Stimulated activated CD8-positive, alpha-beta memory T cell treated with anti-CD3 and anti-CD28 coated beads, Interleukin-7, amount 100 ng/mL, for 1 hour (primary cell): ENCODE data around the gene FST.

ENCODE experiments used
- DNase-seq, 2 donors: peaks; one replicate each; pipeline ENCODE4 v3.0.0-alpha.2; 2020; ENCODE audit warnings: low read depth in 2 of 2

FST gene

DNA sequence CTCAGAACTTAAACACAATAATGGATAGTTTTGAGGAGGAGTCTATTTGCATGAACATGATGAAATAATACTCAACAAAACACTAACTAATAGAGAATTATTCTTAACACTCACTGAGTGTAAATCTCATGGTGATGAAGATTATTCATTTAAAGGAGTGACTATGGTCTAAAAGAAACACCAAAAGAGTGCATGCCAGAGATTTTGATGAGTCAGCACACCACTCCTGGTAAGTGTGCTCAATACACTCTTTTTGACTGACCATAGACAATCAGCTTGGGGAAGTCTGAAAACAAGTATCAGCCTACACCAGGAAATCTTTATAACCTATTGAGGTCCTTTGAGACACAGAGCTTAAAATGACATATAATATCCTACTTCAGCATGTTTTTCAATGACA lies 6.8 kb upstream of the FST start:
- no peak for DNase-seq

DNA sequence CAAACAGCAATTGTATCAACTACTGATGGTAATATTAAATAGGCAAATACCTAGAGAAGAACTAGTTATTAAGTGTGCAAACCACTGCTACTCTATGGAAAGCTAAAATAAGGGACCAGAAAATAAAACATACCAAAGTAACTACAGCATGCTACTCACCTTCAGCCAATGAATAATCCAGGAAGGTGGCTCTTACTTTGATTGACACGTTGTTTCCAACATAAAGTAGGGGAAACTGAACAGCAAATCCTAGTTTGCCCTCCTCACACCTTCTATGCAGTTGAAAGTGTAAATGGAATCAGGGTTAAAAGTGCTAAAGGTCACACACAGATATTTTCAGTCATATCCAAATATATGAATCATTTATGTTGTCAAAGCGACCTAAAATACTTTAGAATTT lies 5.1 kb upstream of the FST start:
- no peak for DNase-seq

DNA sequence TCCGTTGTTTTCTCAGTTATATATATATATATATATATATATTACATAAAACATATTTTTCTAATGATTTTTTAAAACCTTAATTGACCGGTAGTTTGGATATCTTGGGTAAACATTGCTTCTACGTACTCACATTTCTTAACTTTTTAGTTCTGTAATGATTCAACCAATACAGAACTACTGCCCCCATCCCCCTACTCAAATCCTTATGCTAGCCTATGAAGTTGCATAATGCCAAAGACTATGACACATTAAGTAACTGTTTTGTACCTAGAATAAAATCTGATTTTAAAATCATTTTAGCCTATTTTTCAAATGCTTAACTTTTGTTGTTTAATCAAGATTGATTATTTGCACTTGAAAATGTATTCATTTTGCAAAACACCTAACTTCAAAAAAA lies 4.4 kb upstream of the FST start:
- no peak for DNase-seq

DNA sequence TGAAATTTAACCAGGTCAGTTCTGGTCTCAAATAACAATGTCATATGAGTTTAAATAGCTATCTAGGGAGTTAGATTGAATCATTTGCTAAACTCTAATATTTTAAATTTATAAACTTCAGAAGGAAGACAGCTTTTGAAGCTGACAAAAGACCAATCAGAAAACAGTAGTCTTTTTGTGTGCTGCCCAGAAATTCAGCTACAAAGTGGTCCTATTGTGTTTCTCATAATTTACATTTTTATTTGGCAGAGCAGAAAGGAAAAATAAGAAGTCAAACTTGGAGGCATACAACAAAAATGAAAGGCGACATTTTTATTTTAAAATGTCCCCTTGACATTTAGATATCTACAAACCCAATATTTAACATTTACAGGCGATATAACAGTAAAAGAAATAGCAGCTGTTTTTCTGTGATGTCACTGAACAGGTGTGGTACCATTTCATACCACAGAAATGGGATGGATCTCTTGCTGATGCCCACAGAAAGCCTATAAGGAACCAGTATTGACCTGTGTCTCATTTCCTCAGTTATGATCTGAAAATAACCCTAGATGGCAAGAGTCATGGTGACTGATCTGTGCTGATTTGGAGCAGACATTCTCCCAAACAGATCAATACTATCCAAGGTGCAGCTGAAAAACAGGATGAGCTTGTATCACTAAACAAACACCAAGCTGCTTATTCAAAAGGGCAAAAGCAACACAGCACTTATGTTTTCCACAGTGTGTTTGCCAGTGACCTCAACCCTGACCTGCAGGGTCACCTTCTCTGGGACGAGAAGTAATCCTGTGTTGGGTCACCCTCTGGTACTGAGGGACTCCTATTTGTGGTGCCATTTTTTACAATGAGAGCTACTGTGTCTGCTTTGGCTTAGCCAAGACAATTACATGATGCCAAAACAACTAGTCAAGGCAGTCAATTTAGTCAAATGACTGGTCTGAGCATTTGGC lies 3.6 kb upstream of the FST start:
- DNase-seq = no peak

DNA sequence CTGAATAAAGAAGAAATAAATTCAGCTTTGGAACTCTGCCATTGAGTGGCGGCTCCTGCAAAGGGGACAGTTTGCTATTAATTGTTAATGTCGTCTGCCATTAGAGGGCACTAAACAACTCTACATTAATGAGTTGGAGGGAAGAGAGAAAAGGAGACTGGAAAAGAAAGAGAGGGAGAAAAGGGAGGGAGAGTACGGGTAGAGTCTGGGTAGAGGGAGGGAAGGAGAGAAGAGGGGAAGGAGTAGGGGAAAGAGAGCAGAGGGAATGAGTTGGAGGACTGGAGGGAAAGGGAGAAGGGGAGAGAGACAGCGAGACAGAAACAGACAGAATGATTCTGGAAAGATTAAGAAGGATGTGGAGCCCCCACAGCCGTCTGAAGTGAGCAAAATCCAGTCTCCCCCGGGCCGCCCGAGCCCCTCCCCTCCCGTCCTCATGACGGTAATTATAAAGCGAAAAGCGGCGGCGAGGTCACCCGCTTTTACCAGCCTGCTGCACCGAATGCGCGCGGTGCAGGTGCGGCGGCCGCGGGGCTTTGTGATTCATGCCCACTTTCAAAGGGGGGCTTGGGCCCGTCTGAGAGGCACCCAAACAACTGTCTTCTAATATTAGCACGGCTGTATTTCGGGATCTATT lies 1.9 kb upstream of the FST start:
- no peak for DNase-seq

DNA sequence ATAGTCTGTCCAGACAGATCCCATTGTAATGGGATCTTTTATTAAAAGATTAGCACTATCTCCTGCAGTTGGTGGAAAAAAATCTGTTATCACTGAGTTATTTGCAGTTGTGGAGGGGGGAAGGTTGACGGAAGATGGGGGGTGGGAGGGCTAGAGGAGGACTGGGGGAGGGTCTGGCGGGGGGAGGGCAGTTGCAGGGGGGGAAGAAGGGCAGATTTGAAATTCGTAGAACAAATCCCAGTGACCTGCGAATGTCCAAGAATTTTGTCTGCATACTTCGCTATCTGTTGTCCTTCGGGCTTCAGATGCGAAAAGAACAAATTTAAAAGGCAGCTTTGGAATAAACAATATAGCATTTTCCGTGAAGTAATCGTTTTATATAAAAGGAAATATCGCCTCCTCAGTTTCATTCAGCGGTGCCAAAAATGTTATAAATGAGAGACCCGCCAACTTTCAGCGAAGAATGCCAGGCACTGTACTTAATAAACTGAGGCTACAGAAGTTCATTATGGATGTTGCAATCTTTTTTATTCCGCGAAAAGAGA lies 1.3 kb upstream of the FST start:
- no peak for DNase-seq

DNA sequence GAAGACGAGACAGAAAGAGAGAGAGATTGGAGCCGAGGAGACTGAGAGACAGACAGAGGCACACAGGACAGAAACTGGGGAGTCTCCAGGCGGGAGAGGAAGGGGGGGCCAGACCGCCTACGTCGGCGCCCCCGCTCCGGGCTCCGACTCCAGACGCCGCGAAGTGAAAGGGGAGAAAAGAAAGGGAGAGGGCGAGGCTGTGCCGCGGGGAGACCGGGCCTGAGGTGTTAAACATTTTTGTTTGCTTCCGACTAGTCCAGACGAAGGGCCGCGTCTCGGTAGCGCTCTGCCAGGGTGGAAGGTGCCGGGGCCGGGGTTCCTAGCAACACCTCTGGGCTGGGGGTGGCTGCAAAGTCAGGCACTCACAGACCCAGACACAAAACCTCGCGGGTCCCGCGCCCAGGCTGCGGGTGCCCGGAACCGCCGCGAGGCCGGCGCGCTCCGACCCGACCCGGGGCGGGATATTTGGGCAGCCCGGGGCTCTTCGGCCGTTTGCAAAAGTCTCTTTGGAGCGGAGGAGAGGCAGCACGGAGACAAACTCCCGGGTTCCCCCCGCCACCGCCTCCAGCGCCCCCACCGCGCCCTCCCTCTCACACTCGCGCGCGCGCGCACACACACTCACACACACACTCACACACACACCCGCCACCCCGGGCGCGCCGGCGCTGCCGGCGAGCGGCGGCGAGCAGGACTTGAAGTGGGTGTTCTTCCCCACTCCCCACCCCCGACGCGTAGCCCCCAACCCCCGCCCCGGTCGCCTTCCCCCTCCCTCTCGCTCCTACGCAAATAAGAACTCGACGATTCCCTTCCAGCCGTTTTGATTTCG lies 626 bp upstream of the FST start:
- no peak for DNase-seq

DNA sequence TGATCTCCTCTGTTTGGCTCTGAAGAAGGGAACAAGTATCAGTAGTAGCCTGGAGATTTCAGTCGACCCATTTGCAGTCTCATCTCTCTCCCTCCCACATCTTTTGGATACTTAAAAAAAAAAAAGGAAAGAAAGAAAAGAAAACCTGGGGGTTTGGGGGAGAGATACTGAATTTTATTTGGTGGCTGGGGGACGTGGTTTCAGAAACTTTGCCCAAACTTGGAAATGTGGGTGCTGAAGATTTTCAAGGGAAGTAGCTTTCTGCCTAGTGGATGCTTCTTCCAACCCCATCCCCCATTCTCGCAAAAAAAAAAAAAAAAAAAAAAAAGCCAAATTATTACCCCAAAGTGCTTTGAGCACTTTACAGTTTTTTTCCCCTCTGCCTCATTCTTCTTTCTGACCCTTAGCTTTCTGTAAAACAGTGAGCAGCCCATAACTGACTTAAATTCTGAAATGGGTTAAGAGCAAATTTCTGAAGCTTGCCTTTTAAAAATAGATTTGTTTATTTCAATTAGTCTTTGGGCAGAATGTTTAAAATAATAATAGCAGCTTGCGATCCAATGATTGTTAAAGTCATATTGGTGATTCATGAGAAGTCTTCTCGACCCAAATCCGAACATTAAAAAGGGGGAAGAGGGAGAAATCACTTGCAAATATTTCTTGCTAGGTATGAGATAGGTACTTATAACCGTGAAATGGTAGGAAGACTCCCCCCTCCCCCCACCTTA lies 894 bp downstream of the FST start:
- no peak for DNase-seq

DNA sequence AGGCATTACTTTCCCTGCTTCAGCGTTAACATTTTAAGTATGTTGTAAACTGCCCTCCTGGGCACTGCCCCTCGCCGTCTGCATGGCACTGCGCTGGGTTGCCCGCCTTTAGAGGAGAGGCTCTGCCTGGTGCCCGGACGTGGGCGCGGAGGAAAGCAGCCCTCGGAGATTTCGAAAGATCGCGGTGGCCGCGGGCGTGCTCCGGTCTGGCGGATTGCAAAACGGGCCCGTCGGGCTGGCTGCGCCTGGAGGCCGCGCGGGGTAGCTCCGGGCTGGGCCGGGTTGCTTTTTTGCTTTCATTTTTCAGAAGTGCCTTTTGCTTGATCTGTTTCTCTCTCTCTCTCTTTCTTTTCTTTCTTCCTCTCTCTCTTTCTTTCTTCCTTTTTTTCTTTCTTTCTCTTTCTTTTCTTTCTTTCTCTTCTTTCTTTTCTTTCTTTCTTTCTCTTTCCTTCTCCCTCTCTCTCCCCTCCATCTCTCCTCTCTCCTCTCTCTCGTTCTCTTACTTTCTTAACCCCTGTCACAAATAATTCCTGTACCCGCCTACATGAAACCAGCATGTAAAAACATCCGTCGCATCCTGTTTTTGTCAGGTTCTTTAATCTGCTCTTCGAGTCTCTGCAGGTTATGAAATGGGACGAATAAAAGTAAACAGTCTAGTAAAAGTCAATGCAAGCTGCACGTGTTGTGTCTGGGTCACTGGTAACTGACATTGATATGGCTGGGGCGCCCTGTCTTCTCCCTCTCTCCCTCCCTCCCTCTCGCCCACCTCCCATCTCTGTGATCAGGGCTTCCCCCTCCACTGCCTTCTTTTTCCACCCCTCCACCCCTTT lies 1.7 kb downstream of the FST start:
- no peak for DNase-seq

DNA sequence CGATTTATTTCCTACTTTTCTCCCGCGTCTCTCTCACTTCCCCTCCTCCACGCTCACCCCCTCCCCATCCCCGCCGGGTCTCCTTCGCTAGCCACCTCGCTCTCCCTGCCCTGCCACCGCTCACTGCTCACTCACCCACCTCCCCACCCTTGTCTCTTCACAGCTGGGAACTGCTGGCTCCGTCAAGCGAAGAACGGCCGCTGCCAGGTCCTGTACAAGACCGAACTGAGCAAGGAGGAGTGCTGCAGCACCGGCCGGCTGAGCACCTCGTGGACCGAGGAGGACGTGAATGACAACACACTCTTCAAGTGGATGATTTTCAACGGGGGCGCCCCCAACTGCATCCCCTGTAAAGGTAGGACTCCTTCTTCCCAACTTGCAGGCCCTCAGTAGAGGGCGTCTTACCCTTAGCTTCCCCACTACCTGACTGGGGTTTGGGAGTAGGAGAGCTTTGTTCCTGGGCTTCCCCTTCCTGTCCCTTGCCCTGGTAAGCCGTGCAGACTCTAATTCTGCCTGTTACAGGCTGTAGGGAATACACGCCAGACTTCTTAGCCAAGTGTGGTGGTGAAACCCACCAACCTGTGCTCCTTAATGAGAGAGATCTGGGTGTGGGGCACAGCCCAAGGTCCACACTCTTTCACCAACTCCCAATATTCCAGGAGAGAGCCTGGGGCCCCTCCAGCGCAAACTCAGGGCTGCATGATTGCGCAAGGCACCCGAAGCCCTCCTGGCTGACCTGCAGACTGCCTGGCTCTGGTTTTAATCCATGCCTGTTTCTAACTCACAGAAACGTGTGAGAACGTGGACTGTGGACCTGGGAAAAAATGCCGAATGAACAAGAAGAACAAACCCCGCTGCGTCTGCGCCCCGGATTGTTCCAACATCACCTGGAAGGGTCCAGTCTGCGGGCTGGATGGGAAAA lies 2.5 kb downstream of the FST start:
- no peak for DNase-seq

DNA sequence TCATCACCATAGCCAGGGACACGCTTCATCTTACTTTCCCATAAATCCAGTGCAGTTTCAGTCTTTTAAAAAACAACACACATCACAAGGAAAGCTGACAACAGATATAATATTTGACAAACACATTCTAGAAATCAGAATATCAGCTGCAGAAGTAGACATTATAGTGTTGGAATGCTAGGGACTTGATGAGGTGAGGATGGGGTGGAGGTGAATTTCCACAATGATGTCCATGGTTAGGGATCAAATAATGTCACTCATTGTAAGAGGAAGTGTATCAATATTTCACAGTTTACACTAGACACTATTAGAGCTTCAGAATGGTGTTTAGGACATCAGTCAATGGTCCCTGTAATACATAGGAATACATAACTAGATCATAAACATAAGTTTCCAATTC lies 7.0 kb downstream of the FST start:
- no peak for DNase-seq

DNA sequence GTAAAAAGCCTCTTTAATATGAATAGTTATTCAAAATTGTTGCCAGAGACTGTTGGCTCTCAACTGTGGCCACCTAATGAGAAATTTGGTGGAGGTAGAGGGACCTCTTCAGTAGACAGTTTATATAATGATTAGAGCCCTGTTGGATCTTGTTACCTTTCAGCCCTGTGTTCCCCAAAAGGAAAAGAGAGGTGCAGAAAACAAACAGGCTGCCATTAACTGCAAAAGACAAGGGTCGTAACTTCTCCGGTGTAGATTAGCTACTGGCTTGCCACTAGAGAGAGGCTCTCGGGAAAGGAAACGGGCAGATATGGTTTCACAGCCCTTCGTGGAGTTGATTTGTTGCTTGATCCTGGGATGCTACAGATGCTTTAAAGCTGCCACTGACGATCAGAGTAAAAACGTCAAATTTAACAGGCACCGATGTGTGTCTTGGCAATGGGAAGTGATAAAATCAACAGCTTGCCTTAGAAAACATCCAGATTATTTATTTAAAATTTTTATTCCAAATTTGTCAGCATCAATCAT lies 7.8 kb downstream of the FST start:
- DNase-seq = no peak

DNA sequence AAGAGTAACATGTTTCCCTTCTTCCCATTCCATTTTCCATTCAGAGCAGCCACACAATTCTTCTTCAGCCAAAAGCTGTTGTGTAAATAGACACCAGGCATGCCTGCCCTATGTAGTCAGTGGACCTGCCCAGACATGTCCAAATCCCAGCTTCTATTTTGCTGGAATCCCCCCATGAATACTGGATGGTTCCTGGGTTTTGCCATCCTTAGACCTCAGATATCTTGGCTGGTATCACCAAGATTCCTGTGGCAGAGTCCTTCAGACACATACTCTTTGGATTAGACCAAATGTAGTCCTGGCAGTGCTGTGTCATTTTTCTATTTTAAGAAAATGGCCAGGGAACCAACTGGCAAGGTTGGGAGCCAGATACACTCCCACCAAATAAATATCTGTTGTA lies 10.3 kb downstream of the FST start:
- no peak for DNase-seq

DNA sequence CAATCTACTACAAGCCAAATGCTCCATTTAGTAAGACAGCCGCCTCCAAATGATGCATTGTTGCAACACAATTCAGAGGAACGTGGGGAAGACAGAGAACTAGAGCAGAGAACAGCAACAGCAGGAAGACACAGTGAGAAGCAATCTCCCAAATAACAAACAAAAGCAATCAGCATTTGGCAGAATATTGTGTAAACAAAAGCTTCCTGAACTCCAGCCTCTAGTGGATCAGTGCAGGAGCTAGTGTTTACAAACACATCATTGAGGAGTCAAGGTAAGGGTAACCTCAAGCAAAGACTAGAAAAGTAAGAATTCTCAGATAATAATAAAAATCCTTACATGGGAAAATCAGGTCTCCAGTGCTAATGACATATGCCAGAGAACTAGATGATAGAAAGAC lies 20.6 kb downstream of the FST start:
- no peak for DNase-seq

DNA sequence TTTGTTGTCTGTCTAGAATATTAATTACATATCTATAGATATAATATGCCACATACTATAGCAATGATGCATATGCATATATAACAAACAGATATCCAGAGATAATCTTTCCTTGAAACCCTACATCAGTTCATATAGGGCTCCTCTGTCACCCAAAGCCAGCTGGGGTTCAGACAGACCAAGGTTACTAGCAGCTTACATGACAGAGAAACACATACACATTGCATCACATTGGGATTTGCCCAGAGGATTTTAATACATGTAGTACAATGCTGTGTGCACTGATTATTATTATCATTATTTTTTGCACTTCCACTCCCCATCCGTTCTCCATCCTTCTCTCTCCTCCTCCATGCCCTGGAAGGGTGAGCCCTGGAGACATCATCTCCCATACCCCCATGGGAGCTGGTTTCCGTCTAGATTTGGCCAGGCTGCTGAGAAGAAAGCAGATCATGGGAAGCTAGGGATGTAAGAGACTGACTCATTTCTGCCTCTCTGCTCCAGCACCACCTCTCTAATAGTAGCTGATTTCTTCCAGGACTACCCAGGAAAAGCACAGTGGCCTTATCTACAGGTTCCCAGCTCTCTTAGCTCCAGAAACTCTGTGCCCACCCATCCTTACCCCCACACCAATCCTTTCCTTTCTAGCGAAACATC lies 23.3 kb downstream of the FST start:
- no peak for DNase-seq

DNA sequence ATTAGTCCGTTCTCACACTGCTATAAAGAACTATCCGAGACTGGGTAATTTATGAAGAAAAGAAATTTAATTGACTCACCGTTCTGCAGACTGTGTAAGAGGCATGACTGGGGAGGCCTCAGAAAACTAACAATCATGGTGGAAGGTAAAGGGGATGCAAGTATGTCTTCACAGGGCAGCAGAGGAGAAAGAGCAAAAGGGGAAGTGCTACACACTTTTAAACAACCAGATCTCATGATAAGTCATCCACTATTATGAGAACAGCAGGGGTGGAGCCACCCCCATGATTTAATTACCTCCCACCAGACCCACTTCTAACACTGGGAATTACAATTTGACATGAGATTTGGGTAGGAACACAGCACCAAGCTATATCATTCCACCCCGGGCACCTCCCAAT lies 26.6 kb downstream of the FST start:
- DNase-seq = no peak

DNA sequence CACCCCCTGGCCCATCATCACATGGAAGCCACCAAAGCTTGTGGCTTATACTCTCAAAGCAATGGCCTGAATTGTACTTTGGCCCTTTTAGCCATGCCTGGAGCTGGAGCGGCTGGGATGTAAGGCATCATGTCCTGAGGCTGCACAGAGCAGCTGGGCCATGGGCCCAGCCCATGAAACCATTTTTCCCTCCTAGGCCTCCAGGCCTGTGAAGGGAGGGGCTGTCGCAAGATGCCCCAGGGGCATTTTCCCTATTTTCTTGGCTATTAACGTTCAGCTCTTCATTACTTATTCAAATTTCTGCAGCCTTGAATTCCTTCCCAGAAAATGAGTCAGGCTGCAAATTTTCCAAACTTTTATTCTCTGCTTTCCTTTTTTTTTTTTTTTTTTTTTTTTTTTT lies 27.7 kb downstream of the FST start:
- no peak for DNase-seq

DNA sequence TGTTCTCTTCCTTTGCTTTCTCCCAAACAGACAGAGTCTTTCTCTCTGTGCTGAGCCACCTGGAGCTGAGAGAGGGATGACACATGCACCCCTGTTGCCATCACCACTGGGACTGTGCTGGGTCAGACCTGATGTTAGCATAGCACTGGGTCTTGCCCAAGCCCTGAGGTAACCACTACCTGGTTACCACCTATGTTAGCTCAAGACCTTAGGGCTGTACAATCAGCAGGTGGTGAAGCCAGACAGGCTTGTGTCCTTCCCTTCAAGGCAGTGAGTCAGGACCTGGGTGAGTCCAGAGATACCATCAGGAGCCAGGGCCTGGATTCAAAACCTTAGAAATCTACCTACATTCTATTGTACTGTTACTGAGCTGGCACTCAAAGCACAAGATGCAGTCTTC lies 32.1 kb downstream of the FST start:
- no peak for DNase-seq

DNA sequence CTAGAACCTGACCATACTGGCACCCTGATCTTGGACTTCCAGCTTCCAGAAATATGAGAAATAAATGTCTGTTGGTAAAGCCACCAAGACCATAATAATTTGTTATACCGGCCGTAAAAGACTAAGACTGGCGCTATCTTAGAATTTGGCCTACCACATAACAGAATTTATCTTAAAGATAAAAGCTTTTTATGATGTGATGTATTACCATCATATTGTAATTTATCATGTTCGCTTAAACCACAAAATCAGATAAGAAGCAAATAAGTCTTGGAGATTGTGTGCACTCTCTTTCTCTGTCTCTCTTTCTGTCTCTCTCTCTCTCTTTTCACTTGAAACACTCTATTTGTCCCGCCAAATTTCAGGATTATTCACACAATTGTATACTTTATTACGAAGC lies 35.6 kb downstream of the FST start:
- no peak for DNase-seq
